ENCODE measurements around the gene EDN2.

Gene EDN2

GRCh38 chr1:41479808-41480160 lies 4.7 kb downstream of the EDN2 start:
- Histone ChIP-seq H3K23ac (ENCODE audit: low read length in 2 of 2) (no peak overlapping the region), H3K4me2 (ENCODE audit: low read length, poor library complexity, severe bottlenecking) (no peak overlapping the region), H3K18ac (ENCODE audit: low read depth in 1 of 2, low read length in 2 of 2) (no peak overlapping the region), H4K91ac (ENCODE audit: low read length) (no peak overlapping the region), H3K4me1 (ENCODE audit: control insufficient read depth, insufficient read depth, low read depth, low read length) (peaks cover 48% of the 10 kb centered on the region), H3K27ac (ENCODE audit: low read length, poor library complexity, severe bottlenecking) (no peak overlapping the region), H3K4me3 (ENCODE audit: insufficient read depth in 1 of 2, low read depth in 1 of 2, low read length in 2 of 2) (no peak overlapping the region), H3K4ac (ENCODE audit: low read depth in 1 of 2, low read length in 2 of 2) (no peak overlapping the region), H2BK120ac (ENCODE audit: low read depth, low read length) (no peak overlapping the region), H2AK5ac (ENCODE audit: low read length, severe bottlenecking) (no peak overlapping the region), H2BK12ac (ENCODE audit: low read length in 2 of 2) (no peak overlapping the region), H2AFZ (ENCODE audit: low read depth, low read length) (no peak overlapping the region), H3K79me1 (replicated peaks; ENCODE audit: low read length, poor library complexity, severe bottlenecking) (no peaks in the 10 kb centered on the region), H3K9me3 (ENCODE audit: control insufficient read depth, low read length) (no peaks in the 10 kb centered on the region), H4K8ac (ENCODE audit: low read length) (no peak overlapping the region), H3K27me3 (ENCODE audit: control insufficient read depth in 1 of 2, insufficient read depth in 1 of 2, low read length in 2 of 2) (peaks cover 0 to 20% of the 10 kb centered on the region in 2 experiments), H3K9ac (ENCODE audit: low read length) (no peak overlapping the region), H3K14ac (ENCODE audit: low read length in 2 of 2) (no peak overlapping the region), H3K36me3 (ENCODE audit: control insufficient read depth in 1 of 2, insufficient read depth in 2 of 2, low read depth in 1 of 2, low read length in 2 of 2) (no peaks in the 10 kb centered on the region), H2BK15ac (ENCODE audit: low read depth, poor library complexity, severe bottlenecking) (no peak overlapping the region), H2BK5ac (ENCODE audit: low read depth, low read length, poor library complexity, severe bottlenecking) (no peak overlapping the region)
- WGBS, result 82% methylated on average over 3 of the region's 3 CpGs
- no peak for DNase-seq

DNA sequence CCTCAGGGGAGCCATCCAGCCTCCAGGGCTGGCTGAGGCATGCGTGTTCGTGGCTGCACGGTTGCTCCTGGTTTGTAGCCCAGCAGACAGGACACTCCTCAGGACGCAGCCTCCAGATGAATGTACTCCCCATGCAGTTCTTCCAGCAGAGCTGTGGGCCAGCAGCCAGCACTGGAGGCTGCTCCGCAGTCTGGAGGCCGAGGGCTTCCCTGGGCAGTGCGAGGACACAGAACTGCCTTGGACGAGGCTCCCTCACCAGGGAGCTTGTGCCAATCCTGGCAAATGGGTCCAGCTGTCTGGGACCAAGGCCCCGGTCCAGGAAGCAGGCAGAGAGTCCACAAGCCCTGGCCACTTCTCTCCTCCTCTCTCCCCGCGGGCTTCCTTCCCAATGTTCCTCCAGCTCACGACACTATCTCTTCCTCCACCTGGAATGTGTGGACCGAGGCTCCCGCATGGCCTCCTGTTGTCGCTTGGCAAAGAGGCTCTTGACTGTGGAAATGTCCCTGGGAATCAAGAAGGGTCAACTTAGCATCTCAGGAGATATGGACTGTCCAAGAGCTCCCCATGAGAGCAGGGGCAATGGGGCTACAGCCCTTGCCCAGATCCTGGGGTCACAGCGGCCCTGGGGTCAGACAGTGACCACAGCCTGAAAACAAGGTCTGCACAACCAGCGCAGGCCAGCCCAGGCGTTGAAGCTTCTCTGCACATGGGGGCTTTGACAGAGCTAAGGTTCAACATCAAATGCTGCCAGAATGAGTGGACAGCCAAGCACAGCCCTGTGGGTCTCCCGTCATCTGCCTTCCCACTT lies 5.3 kb downstream of the EDN2 start:
- Histone ChIP-seq H2BK120ac (ENCODE audit: low read depth, low read length) (no peak overlapping the region), H3K4me2 (ENCODE audit: low read length, poor library complexity, severe bottlenecking) (no peak overlapping the region), H3K9me3 (ENCODE audit: control insufficient read depth, low read length) (no peaks in the 10 kb centered on the region), H2BK12ac (ENCODE audit: low read length in 2 of 2) (peak overlapping the region in 1 of 2 experiments; percentile 11), H2AFZ (ENCODE audit: low read depth, low read length) (no peak overlapping the region), H3K36me3 (ENCODE audit: control insufficient read depth in 1 of 2, insufficient read depth in 2 of 2, low read depth in 1 of 2, low read length in 2 of 2) (no peaks in the 10 kb centered on the region), H3K27me3 (ENCODE audit: control insufficient read depth in 1 of 2, insufficient read depth in 1 of 2, low read length in 2 of 2) (peaks cover 0 to 15% of the 10 kb centered on the region in 2 experiments), H3K18ac (ENCODE audit: low read depth in 1 of 2, low read length in 2 of 2) (no peak overlapping the region), H3K4me3 (ENCODE audit: insufficient read depth in 1 of 2, low read depth in 1 of 2, low read length in 2 of 2) (no peak overlapping the region), H2BK5ac (ENCODE audit: low read depth, low read length, poor library complexity, severe bottlenecking) (no peak overlapping the region), H3K4ac (ENCODE audit: low read depth in 1 of 2, low read length in 2 of 2) (no peak overlapping the region), H2AK5ac (ENCODE audit: low read length, severe bottlenecking) (no peak overlapping the region), H3K14ac (ENCODE audit: low read length in 2 of 2) (no peak overlapping the region), H4K8ac (ENCODE audit: low read length) (no peak overlapping the region), H2BK15ac (ENCODE audit: low read depth, poor library complexity, severe bottlenecking) (peak overlapping the region; percentile 29), H4K91ac (ENCODE audit: low read length) (no peak overlapping the region), H3K4me1 (ENCODE audit: control insufficient read depth, insufficient read depth, low read depth, low read length) (peaks cover 42% of the 10 kb centered on the region), H3K27ac (ENCODE audit: low read length, poor library complexity, severe bottlenecking) (no peak overlapping the region), H3K23ac (ENCODE audit: low read length in 2 of 2) (no peak overlapping the region), H3K79me1 (replicated peaks; ENCODE audit: low read length, poor library complexity, severe bottlenecking) (no peaks in the 10 kb centered on the region), H3K9ac (ENCODE audit: low read length) (no peak overlapping the region)
- 88% methylated on average over 19 of the region's 19 CpGs for WGBS
- no peak for DNase-seq

GRCh38 chr1:41478118-41478748 lies 6.2 kb downstream of the EDN2 start:
- Histone ChIP-seq H3K27ac (ENCODE audit: low read length, poor library complexity, severe bottlenecking) (no peak overlapping the region), H3K36me3 (ENCODE audit: control insufficient read depth in 1 of 2, insufficient read depth in 2 of 2, low read depth in 1 of 2, low read length in 2 of 2) (no peaks in the 10 kb centered on the region), H2BK12ac (ENCODE audit: low read length in 2 of 2) (peak overlapping the region in 1 of 2 experiments; percentile 39), H3K4me1 (ENCODE audit: control insufficient read depth, insufficient read depth, low read depth, low read length) (peaks cover 37% of the 10 kb centered on the region), H3K9ac (ENCODE audit: low read length) (no peak overlapping the region), H3K27me3 (ENCODE audit: control insufficient read depth in 1 of 2, insufficient read depth in 1 of 2, low read length in 2 of 2) (peaks cover 0 to 7% of the 10 kb centered on the region in 2 experiments), H3K79me1 (replicated peaks; ENCODE audit: low read length, poor library complexity, severe bottlenecking) (no peaks in the 10 kb centered on the region), H3K4me2 (ENCODE audit: low read length, poor library complexity, severe bottlenecking) (no peak overlapping the region), H2BK15ac (ENCODE audit: low read depth, poor library complexity, severe bottlenecking) (no peak overlapping the region), H3K23ac (ENCODE audit: low read length in 2 of 2) (no peak overlapping the region), H3K4ac (ENCODE audit: low read depth in 1 of 2, low read length in 2 of 2) (no peak overlapping the region), H3K18ac (ENCODE audit: low read depth in 1 of 2, low read length in 2 of 2) (no peak overlapping the region), H2BK5ac (ENCODE audit: low read depth, low read length, poor library complexity, severe bottlenecking) (no peak overlapping the region), H2AK5ac (ENCODE audit: low read length, severe bottlenecking) (no peak overlapping the region), H2AFZ (ENCODE audit: low read depth, low read length) (no peak overlapping the region), H3K4me3 (ENCODE audit: insufficient read depth in 1 of 2, low read depth in 1 of 2, low read length in 2 of 2) (no peak overlapping the region), H4K8ac (ENCODE audit: low read length) (no peak overlapping the region), H3K9me3 (ENCODE audit: control insufficient read depth, low read length) (no peaks in the 10 kb centered on the region), H2BK120ac (ENCODE audit: low read depth, low read length) (no peak overlapping the region), H3K14ac (ENCODE audit: low read length in 2 of 2) (peak overlapping the region in 1 of 2 experiments; percentile 26), H4K91ac (ENCODE audit: low read length) (no peak overlapping the region)
- 86% methylated on average over 12 of the region's 12 CpGs for WGBS
- DNase-seq, result no peak

DNA sequence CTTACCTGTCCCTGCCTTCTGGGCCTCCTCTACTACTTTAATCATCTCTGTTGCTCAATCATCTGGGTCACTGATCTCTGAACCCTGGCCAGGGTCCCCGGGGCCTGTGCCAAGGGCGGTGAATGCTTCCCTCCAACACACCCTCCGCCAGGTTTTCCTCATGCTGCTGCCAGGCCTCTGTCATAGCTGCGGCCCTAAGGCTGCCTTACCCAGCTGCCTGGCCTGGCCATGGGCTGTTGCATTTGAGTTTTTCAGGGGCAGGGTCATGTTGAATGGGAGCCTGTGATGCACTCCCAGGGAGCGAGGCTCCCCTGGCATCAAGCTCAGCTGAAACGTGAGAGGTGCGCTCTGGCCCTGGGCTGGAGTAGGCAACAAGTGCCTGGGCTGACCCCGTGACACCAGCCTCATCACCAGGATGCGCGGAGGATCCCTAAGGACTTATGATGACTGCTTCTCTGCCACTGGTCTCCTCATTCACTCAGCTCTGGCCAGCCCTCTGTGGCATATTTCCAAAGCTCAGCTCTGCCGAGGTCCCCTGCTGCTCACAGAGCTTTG lies 7.6 kb downstream of the EDN2 start:
- Histone ChIP-seq H2BK12ac (ENCODE audit: low read length in 2 of 2) (peak overlapping the region in 1 of 2 experiments; percentile 43), H2BK120ac (ENCODE audit: low read depth, low read length) (no peak overlapping the region), H3K9me3 (ENCODE audit: control insufficient read depth, low read length) (no peaks in the 10 kb centered on the region), H3K79me1 (replicated peaks; ENCODE audit: low read length, poor library complexity, severe bottlenecking) (no peaks in the 10 kb centered on the region), H2BK15ac (ENCODE audit: low read depth, poor library complexity, severe bottlenecking) (no peak overlapping the region), H3K9ac (ENCODE audit: low read length) (no peak overlapping the region), H3K36me3 (ENCODE audit: control insufficient read depth in 1 of 2, insufficient read depth in 2 of 2, low read depth in 1 of 2, low read length in 2 of 2) (no peaks in the 10 kb centered on the region), H3K4me3 (ENCODE audit: insufficient read depth in 1 of 2, low read depth in 1 of 2, low read length in 2 of 2) (no peak overlapping the region), H2AFZ (ENCODE audit: low read depth, low read length) (no peak overlapping the region), H3K4me1 (ENCODE audit: control insufficient read depth, insufficient read depth, low read depth, low read length) (peaks cover 27% of the 10 kb centered on the region), H3K14ac (ENCODE audit: low read length in 2 of 2) (no peak overlapping the region), H3K23ac (ENCODE audit: low read length in 2 of 2) (no peak overlapping the region), H2AK5ac (ENCODE audit: low read length, severe bottlenecking) (peak overlapping the region; percentile 15), H3K27ac (ENCODE audit: low read length, poor library complexity, severe bottlenecking) (no peak overlapping the region), H3K4ac (ENCODE audit: low read depth in 1 of 2, low read length in 2 of 2) (peak overlapping the region in 1 of 2 experiments; percentile 11), H4K91ac (ENCODE audit: low read length) (no peak overlapping the region), H2BK5ac (ENCODE audit: low read depth, low read length, poor library complexity, severe bottlenecking) (no peak overlapping the region), H3K27me3 (ENCODE audit: control insufficient read depth in 1 of 2, insufficient read depth in 1 of 2, low read length in 2 of 2) (peaks cover 0 to 3% of the 10 kb centered on the region in 2 experiments), H3K4me2 (ENCODE audit: low read length, poor library complexity, severe bottlenecking) (no peak overlapping the region), H3K18ac (ENCODE audit: low read depth in 1 of 2, low read length in 2 of 2) (peak overlapping the region in 1 of 2 experiments; percentile 32), H4K8ac (ENCODE audit: low read length) (no peak overlapping the region)
- DNase-seq, result no peak
- 86% methylated on average over 11 of the region's 11 CpGs for whole genome bisulfite sequencing

All from mesenchymal stem cell (in vitro differentiated cells and primary cell).